COLO668 (cell line): ENCODE data around the gene MPC2.

Source experiments
- DNase-seq: peaks from one replicate; lab custom pipeline; 2025; ENCODE audit not compliant: unreplicated experiment; lab: John Stamatoyannopoulos, UW

The MPC2 gene

GRCh38 chr1:167936930-167937708 is at the start of gene MPC2:
Gene MPC2, minus strand, starts transcription at chr1:167937072. Its CDS starts 1,231 bp downstream, at chr1:167935841.
- DNase-seq = peak; percentile 68

- DNase-seq = no peak
These were observed 48.1 kb upstream of the MPC2 start for GRCh38 chr1:167984886-167985489.

GRCh38 chr1:167983797-167984420 is 47.0 kb upstream of the MPC2 start:
- DNase-seq = no peak

DNA sequence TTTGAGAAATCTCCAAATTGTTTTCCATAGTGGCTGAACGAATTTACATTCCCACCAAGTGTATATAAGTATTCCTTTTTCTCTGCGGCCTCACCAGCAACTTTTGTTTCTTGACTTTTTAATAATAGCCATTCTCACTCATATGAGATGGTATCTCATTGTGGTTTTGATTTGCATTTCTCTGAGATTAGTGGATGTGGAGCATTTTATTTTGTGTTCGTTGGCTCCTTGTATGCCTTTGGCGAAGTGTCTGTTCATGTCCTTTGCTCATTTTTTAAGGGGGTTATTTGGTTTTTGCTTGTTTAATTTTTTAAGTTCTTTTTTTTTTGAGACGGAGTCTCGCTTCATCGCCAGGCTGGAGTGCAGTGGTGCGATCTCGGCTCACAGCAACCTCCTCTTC is 45.1 kb upstream of the MPC2 start:
- DNase-seq = no peak

- no peak for DNase-seq
These were observed 40.4 kb upstream of the MPC2 start for GRCh38 chr1:167977245-167977644.

DNA sequence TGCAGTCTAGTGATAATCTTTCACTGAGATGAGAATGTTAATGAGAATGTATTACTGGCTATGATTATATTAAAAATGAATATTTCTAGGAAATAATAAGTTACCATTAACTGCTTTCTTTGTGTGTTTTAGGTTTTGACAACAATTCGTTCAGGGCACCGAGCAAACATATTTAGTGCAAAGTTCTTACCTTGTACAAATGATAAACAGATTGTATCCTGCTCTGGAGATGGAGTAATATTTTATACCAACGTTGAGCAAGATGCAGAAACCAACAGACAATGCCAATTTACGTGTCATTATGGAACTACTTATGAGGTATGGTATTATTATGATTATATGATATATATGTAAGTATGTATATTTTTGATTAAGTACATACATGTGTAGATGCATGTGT is 37.8 kb upstream of the MPC2 start:
- no peak for DNase-seq

- no peak for DNase-seq
These were observed 37.0 kb upstream of the MPC2 start for GRCh38 chr1:167973832-167974231.

DNA sequence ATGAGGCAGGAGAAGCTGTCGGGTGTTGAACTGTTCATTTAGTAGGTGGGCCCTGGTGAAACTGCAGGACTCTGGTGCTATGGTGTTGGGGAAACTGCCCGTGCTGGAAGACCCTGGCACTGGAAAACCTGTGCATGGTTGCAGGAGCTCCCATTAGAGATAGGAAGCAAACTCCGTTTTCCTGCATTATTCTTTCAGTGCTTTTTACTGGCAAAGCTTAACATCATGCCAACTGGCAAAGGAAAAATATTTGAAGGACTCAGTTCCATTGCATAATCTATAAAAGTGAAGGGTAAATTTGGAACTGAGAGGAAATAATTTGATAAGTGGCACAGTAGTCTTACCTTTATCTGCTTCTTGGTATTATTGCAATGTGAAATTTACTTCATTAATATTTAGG is 31.7 kb upstream of the MPC2 start:
- DNase-seq = no peak

DNA sequence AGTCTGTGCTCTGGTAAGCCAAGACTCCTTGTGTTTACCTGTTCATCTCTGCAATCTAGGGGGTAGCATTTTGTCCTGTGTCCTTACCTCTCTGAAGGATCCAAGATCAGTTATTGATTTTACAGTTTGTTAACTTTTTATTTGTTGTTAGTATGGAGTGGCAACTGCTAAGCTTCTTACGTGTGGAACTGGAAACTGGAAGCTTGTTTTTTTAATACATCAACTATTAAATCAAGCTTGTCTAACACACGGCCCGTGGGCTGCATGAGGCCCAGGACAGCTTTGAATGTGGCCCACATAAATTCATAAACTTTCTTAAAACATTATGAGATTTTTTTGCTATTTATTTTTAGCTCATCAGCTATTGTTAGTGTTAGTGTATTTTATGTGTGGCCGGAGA is 29.2 kb upstream of the MPC2 start:
- DNase-seq = no peak

GRCh38 chr1:167964646-167965045 is 27.8 kb upstream of the MPC2 start:
- DNase-seq = no peak

- DNase-seq = no peak
These were observed 20.8 kb upstream of the MPC2 start for GRCh38 chr1:167957710-167958109.

- DNase-seq = no peak
These were observed 19.0 kb upstream of the MPC2 start for GRCh38 chr1:167955915-167956314.

GRCh38 chr1:167950569-167950968 is 13.7 kb upstream of the MPC2 start:
- no peak for DNase-seq

DNA sequence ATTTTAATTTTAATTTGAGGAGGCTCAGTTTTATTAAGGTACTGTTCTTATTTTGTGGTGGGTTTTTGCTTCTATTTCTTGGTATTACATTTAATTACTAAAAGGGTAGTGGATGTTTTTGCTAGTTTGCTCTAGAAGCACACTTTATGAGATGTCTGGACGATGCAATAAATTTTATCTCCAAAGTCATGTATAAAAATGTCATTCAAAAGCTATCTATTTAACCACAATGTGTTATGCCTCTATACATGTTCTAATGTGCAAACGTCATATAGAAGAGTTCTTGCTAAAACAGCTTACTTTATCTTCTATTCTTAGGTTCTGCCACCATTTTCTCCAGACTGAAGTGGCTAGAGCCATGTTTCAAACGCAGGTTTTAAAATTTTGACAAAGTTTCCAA is 12.9 kb upstream of the MPC2 start:
- no peak for DNase-seq

DNA sequence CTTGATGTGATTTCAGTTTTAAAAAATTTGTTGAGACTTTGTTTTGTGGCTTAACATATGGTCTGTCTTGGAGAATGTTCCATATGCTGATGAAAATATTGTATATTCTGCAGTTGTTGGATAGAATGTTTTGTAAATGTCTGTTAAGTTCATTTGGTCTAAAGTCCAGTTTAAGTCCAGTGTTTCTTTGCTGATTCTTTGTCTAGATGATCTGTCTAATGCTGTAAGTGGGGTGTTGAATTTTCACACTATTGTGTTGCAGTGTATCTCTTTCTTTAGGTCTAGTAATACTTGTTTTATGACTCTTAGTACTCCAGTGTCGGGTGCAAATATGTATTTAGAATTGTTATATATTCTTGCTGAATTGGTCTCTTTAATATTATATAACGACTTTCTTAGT is 10.9 kb upstream of the MPC2 start:
- no peak for DNase-seq

DNA sequence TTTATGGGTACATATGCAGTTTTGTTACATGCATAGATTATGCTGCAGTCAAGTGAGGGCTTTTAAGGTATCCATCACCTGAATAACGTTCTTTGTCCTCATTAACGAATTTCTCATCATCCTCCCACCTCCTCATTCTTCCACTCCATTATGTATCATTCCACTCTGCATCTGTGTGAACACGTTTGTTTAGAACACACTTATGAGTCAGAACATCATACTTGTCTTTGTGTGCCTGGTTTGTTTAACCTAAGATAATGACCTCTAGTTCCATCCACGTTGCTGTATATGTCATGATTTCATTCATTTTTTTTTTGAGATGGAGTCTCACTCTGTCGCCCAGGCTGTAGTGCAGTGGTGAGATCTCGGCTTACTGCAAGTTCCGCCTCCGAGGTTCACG is 6.7 kb upstream of the MPC2 start:
- DNase-seq = no peak

DNA sequence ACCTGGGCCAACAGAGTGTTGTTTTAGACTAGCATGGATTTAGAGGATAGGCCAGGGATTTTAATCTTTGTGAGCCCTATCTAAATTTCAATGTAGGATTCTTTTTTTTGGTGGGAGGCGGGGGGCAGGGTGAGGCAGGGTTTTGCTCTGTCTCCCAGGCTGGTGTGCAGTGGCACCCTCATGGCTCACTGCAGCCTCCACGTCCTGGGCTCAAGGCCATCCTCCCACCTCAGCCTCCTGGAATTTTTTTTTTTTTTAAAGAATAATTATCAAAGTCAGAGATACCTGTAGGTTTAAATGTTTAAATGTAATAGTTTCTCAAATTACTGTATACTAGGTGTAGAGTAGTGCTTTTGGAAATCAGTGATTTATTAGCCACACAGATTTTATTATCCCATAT is 3.4 kb upstream of the MPC2 start:
- no peak for DNase-seq

DNA sequence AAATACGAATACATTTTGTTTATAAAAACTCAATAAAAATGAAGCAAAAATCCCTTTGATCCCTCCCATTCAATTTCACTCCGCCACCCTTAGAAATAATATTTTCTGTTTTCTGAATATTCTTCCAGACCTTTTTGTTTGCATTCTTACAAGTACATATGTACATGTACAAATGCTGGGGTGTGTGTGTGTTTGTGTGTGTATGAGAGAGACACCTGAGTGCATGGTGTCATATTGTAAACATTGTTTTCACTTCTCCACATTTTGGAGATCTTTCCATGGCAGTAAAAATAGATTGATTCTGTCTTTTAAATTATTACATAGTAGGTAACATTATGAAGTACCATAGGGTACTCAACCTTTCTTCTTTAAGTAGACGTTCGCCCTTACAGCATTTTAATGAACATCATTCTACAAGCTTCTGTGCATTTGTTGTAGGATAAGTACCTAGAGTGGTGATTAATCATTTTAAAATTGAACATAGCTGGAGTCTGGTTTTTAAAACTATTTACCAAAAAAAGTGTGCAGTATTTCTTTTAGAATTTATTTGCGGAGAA is 1.3 kb upstream of the MPC2 start:
- DNase-seq = no peak

GRCh38 chr1:167937709-167938010 is 788 bp upstream of the MPC2 start:
- DNase-seq = no peak

- peak; percentile 99 for DNase-seq
These were observed 573 bp downstream of the MPC2 start, which contains the start of gene DCAF6 for GRCh38 chr1:167936068-167936929. Gene DCAF6, plus strand, starts transcription at chr1:167936683. Its CDS starts 229 bp downstream, at chr1:167936912.
